ENCODE measurements around the gene LSP1.

DNA sequence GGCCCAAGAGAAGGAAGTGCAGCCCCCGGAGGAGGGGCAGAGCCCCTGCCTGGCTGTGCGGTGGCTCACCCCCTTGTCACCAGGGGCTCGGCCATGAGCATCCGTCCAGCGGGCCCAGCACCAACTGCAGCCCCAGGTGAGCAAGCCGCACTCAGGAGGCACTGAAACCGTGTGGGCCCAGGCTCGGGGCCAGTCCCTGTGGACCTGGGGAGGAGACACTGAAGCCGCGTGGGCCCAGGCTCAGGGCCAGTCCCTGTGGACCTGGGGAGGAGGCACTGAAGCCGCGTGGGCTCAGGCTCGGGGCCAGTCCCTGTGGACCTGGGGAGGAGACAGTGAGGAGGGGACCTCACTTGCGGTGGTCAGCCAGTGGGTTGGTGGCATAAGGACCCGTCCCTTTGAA, 13.9 kb downstream of the LSP1 start:
- TF ChIP-seq REST (IDR thresholded peaks at IDR 0.05; ENCODE audit: insufficient read depth in 1 of 2, low read depth in 2 of 2, low read length in 1 of 2) (no peak), POLR2AphosphoS5 (IDR thresholded peaks at IDR 0.05; ENCODE audit: low read depth, low read length) (no peak), SIN3A (IDR thresholded peaks at IDR 0.05; ENCODE audit: borderline replicate concordance, insufficient read depth, low read depth, low read length) (no peak)
- TF ChIP-seq, protein P1, sequence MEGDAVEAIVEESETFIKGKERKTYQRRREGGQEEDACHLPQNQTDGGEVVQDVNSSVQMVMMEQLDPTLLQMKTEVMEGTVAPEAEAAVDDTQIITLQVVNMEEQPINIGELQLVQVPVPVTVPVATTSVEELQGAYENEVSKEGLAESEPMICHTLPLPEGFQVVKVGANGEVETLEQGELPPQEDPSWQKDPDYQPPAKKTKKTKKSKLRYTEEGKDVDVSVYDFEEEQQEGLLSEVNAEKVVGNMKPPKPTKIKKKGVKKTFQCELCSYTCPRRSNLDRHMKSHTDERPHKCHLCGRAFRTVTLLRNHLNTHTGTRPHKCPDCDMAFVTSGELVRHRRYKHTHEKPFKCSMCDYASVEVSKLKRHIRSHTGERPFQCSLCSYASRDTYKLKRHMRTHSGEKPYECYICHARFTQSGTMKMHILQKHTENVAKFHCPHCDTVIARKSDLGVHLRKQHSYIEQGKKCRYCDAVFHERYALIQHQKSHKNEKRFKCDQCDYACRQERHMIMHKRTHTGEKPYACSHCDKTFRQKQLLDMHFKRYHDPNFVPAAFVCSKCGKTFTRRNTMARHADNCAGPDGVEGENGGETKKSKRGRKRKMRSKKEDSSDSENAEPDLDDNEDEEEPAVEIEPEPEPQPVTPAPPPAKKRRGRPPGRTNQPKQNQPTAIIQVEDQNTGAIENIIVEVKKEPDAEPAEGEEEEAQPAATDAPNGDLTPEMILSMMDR (IDR thresholded peaks at IDR 0.05) = no peak

Data from Panc1 (cell line).